C4-2B (cell line): ENCODE data around the gene ATXN3L.

Experiments
- CTCF ChIP-seq: fragments of 450-650 bp; conservative IDR thresholded peaks from 2 replicates; pipeline ENCODE4 v1.5.1; 2017; ENCODE audit warnings: mild to moderate bottlenecking
- ZFX ChIP-seq: fragments of 450-650 bp; IDR thresholded peaks from 2 replicates; pipeline ENCODE4 v1.6.1; 2017

DNA sequence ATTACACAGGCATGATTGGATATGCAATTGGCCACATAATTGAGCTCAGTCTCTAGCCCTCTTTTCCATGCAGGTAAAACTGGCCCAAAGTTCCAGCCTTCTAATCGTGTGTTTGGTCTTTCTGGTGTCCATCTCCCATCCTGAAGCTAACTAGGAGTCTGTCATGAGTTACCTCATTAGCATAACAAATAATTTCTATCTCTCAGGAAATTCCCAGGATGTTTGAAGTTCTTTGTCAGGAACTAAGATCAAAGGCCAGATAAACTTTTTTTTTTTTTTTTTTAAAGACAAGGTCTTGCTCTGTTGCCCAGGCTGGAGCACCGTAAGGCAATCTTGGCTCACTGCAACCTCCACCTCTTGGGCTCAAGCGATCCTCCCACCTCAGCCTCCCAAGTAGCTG, 15.8 kb downstream of the ATXN3L start:
- no peak for TF ChIP-seq CTCF
- no peak for TF ChIP-seq ZFX
